B cell (primary cell): ENCODE measurements around the gene ACSF2.

Source experiments
- CTCF ChIP-seq: fragments of 200-600 bp; IDR thresholded peaks from one replicate; pipeline ENCODE4 v1.8.0; 2022; ENCODE audit warnings: antibody characterized with exemption, mild to moderate bottlenecking
- EZH2 ChIP-seq: IDR thresholded peaks from 2 replicates; pipeline ENCODE4 v1.6.1; 2012; ENCODE audit warnings: borderline replicate concordance, low read depth, mild to moderate bottlenecking, moderate library complexity, low read length; ENCODE audit not compliant: insufficient read depth, poor library complexity, severe bottlenecking

DNA sequence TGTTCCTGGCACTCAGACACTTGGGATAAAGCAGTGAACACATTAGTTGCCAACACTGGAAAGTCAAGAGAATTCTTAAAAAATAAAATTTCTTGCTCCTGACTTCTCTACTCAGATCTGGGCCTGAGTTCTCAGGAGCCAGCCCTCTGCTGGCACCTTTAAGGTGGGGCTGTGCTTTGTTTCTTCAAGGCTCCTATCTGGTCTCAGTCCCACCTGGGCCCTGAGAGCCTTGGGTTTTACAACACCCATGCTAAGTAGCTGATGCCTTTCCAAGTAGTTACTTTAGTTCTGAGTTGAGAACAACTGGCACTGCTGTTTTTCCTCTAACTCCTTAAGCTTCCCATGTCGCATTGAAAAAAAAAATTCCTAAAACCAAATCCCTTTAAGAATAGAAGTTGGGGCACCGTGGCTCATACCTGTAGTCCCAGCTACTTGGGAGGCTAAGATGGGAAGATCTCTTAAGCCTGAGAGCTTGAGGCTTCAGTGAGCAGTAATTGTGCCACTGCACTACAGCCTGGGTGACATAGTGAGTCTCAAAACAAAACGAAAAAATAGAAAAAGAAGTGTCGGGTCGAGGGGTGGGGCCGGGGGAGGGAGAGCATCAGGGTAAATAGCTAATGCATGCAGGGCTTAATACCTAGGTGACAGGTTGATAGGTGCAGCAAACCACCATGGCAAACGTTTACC lies 26.1 kb downstream of the ACSF2 start:
- TF ChIP-seq EZH2 (no peak), CTCF (no peak)
